D721Med (cell line): ENCODE data around the gene UBL7.

ENCODE experiments used
- DNase-seq: peaks from one replicate; pipeline ENCODE4 v3.0.0; 2011; ENCODE audit warnings: low spot score; ENCODE audit not compliant: insufficient read length
- FAIRE-seq: peaks from 2 replicates; lab custom pipeline; 2011; peaks lifted over from hg19 to GRCh38; lab: Jason Lieb, UNC
- TF ChIP-seq, protein P1 (sequence below): IDR thresholded peaks from 2 replicates; pipeline ENCODE4 v1.5.1; 2012; ENCODE audit warnings: mild to moderate bottlenecking, control low read depth; ENCODE audit not compliant: insufficient read depth; ENCODE audit errors: missing control alignments

The UBL7 gene, protein sequence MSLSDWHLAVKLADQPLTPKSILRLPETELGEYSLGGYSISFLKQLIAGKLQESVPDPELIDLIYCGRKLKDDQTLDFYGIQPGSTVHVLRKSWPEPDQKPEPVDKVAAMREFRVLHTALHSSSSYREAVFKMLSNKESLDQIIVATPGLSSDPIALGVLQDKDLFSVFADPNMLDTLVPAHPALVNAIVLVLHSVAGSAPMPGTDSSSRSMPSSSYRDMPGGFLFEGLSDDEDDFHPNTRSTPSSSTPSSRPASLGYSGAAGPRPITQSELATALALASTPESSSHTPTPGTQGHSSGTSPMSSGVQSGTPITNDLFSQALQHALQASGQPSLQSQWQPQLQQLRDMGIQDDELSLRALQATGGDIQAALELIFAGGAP

DNA sequence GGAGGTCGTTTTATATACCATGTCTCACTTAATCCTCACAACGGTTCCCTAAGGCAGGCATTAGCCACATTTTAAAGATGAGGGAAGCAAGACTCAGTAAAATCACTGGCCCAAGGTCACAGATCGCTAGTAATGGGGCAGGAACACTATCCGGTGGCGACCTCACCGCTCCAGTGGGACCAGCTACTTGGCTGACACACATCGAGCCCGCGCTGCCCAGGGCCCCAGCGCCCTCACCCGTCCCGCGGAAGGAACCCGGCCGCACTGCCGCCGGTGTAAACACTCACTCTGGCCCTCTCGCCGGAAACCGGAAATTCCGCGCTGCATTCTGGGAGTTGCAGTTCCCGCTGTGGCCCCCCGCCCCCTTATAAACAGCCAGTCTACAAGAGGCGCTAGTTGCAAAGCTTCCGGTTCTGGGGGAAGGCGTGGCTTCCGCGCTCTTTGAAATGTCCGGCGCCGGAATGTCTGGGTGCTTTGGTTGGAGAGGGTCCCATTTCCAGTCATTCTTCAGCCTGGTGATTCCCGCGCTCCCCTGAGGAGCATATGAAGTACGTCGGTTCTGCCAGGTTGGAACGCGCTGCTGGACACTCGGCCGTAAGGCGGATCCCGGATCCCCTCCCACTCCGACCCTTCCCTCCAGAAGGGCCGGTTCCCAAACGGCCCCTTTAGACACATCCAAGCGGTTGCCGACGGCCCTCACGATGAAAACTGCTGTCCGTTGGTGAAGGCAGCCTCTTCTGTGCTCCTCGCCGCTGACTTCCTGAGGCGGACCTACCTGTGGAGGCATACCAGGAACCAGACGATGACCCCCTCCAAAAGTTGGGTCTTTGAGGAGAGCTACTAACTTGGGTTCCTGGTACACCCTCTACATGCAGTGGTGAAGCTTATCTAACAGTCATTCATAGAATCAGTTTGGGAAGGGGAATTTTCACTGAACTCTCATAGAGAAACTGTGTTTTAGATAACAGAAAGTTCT lies at the start of gene UBL7:
Gene UBL7 (minus strand): TSS at position 290 of the 976 bp plus-strand sequence. CDS start 2,293 bp downstream, outside the sequence.
- TF ChIP-seq, protein P1, sequence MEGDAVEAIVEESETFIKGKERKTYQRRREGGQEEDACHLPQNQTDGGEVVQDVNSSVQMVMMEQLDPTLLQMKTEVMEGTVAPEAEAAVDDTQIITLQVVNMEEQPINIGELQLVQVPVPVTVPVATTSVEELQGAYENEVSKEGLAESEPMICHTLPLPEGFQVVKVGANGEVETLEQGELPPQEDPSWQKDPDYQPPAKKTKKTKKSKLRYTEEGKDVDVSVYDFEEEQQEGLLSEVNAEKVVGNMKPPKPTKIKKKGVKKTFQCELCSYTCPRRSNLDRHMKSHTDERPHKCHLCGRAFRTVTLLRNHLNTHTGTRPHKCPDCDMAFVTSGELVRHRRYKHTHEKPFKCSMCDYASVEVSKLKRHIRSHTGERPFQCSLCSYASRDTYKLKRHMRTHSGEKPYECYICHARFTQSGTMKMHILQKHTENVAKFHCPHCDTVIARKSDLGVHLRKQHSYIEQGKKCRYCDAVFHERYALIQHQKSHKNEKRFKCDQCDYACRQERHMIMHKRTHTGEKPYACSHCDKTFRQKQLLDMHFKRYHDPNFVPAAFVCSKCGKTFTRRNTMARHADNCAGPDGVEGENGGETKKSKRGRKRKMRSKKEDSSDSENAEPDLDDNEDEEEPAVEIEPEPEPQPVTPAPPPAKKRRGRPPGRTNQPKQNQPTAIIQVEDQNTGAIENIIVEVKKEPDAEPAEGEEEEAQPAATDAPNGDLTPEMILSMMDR = no peak
- FAIRE-seq (no peak), DNase-seq (peak; percentile 67)

- TF ChIP-seq, protein P1 = no peak
- FAIRE-seq (no peak), DNase-seq (no peak)
Observed at GRCh38 chr15:74506515-74506840, 45.5 kb upstream of the UBL7 start.

DNA sequence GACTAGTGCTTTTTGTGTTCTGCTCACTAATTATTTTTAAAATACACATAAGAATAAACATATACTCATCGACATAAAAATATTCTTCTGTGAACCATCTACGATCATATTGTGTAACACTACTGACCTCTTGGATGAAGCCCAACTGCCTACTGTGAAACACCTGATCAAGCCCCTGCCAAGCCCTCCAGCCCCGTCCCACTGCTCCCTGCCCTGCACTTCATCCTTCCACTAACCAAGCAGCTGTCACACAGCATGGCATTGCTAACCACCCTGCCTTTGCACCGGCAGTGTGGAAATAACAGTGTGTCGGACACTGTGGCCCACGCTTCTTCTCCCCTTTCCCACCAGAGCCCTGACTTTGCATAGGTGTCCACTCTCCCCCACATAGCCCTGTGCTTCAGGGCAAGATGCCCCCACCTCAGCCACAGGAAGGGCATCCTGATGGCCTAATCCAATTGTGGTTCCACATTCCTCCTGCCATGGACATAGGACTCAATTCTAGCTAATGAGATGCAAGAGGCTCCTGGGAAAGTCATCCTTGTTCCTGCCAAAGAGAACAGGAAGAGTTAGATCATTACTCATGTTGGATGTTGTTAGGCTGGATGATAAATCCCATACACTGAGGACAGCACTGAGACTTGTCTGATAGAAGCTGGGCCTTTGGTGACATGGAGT lies 45.0 kb upstream of the UBL7 start:
- no peak for DNase-seq
- FAIRE-seq = no peak
- TF ChIP-seq, protein P1 = no peak

DNA sequence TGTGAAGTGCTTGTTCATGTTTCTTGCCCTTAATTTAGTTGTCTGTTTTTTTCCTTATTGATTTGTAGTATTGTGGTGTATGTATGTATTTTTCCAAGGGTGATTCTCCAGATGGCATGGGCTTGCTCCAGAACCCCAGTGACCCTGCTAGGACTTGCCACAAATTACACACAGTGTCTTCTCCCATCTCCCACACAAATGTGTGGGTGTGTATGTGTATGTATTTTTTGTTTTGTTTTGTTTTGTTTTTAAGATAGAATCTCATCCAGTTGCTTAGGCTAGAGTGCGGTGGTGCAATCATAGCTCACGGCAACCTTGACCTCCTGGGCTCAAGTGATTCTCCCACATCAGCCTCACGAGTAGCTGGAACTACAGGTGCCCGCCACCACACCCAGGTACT lies 43.9 kb upstream of the UBL7 start:
- no peak for DNase-seq
- no peak for FAIRE-seq
- TF ChIP-seq, protein P1 = no peak

DNA sequence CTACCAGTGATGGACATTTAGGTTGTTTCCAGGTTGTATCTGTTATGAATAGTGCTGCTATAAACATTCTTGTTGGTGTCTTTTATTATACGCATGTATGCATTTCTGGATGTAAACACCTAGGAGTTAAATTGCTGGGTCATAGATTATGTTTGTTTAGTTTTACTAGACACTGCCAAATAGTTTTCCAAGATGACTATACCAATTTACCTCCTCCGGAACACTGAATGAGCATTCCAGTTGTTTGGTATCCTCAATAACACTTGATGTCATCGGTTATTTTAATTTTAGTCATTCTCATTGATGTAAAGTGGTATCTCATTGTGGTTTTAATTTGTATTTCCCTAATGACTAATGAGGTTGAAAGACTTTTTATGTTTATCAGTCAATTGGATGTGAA lies 43.5 kb upstream of the UBL7 start:
- TF ChIP-seq, protein P1 = no peak

DNA sequence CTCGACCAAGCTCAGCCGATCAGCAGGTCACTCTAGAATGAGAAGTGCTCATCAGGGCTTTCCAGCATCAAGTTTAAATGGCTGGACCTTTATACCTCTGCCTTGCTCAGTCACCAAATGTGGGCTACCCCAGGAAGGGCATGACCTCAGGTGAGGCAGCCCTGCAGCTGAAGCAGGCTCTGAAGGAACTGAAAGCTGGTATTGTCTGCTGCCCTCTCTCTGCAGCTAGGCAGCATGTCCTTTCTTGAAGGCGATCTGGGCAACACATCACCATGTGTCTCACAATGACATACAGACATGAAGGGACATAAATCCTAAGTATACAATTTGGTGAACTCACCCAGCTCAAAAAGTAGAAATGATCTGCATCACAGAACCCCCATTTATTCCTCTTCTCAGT lies 41.3 kb upstream of the UBL7 start:
- DNase-seq (no peak), FAIRE-seq (no peak)
- TF ChIP-seq, protein P1 = no peak

More for the DNA sequence above, 43.5 kb upstream of the UBL7 start:
- no peak for FAIRE-seq
- DNase-seq = no peak
